Muscle of leg (tissue), 11 donors: Measurements from ENCODE around the gene BRCA1. TPM values are rescaled to one million over a fixed set of nuclear protein-coding genes. Genes with fewer than 3 reads are reported as not detected.
"Not testable (repeated sequence)": the region's sequence is repeated elsewhere in the genome, so short reads cannot be mapped to it uniquely, and the experiment has no call there.

Source experiments
- DNase-seq: peaks from one replicate; pipeline ENCODE4 v3.0.0; 2013
- H3K27ac ChIP-seq: one replicate; pipeline ENCODE4 v1.5.1; 2013; ENCODE audit warnings: mild to moderate bottlenecking, low read length, control low read depth
- H3K27me3 ChIP-seq: one replicate; pipeline ENCODE4 v1.6.1; 2013; ENCODE audit warnings: low read length; ENCODE audit not compliant: control insufficient read depth, insufficient read depth
- H3K36me3 ChIP-seq: one replicate; pipeline ENCODE4 v1.6.1; 2013; ENCODE audit warnings: low read length; ENCODE audit not compliant: control insufficient read depth, insufficient read depth
- H3K4me1 ChIP-seq: one replicate; pipeline ENCODE4 v1.6.1; 2013; ENCODE audit warnings: low read length; ENCODE audit not compliant: control insufficient read depth, insufficient read depth
- H3K4me3 ChIP-seq: one replicate; pipeline ENCODE4 v1.5.1; 2013; ENCODE audit warnings: low read length, control low read depth
- H3K9me3 ChIP-seq: replicated peaks from 2 replicates; pipeline ENCODE4 v1.6.1; 2013; ENCODE audit warnings: low read depth, low read length; ENCODE audit not compliant: control insufficient read depth
- WGBS: methylation state at CpG from one replicate; pipeline ENCODE4 v1.1.5; 2013; ENCODE audit warnings: missing lambda C conversion rate; ENCODE audit not compliant: insufficient coverage; 5-methylcytosine and 5-hydroxymethylcytosine counted together
- polyA plus RNA-seq, 8 donors: library from polyadenylated mRNA; unstranded; fragments of 120-200 nt; gene quantifications; one replicate each; pipeline versions ENCODE4 v1.2.1 to v1.2.3, GENCODE V29; 2013; ENCODE audit warnings: inconsistent platforms in 1 of 8, low replicate concordance in 1 of 8; ENCODE audit not compliant: insufficient read length in 8 of 8, insufficient read depth in 1 of 8
- total RNA-seq: library from RNA; stranded (reverse); fragments of 120-200 nt; gene quantifications from one replicate; pipeline ENCODE4 v1.2.4, GENCODE V29; 2013

The BRCA1 gene
- total and polyA plus RNA-seq, 9 donors: 8.1 to 12.3 (median 9.1) TPM

- Histone ChIP-seq H3K9me3 (no peaks in the 10 kb centered on the region), H3K36me3 (peaks cover 27% of the 10 kb centered on the region), H3K27ac (peak within 1 kb of the TSS; percentile 97), H3K4me1 (peaks cover 8% of the 10 kb centered on the region), H3K27me3 (no peaks in the 10 kb centered on the region), H3K4me3 (peak within 1 kb of the TSS; percentile 83)
- 30% methylated on average over 14 of the region's 18 CpGs for WGBS
- DNase-seq: peak; percentile 92
Measured at GRCh38 chr17:43006639-43007551, 118.3 kb downstream of the BRCA1 start, which contains the start of gene IFI35. TSS of gene IFI35 (plus strand) at chr17:43006784. CDS start at chr17:43006948, 164 bp downstream.

DNA sequence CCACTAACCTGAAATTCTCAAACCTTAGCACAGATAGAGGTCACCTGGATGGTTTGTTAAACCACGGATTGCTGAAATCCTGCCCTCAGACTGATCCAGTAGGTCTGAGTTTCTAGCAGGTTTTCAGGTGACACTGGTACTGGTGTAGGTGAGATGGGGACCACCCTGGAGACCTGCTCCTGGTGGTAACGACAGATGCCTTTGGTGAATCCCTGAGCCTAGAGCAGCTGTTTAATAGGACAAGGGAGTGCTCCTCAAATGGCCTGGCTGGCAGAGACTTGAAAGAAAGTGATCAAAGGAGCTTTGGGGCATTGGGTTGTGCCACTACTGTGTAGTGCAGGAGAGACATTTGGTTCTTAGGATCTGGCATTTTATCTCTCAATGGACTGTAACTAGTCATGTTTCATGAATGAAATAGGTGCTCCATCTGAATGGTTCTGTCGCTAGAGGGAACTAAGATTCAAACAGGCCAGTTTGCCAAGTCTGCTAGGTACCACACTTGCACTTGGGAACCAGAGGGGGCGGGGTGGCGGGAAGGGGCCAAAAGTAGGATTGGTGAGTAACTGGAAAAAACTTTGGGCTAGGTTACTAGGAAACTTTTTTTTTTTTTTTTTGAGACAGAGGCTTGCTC, 121.5 kb downstream of the BRCA1 start:
- peaks cover 51% of the 10 kb centered on the region for H3K36me3 ChIP-seq
- no peak overlapping the region for H3K4me3 ChIP-seq
- H3K27ac ChIP-seq: no peak overlapping the region
- no peaks in the 10 kb centered on the region for H3K27me3 ChIP-seq
- 90% methylated on average over 4 of the region's 5 CpGs for WGBS
- no peak for DNase-seq
- H3K4me1 ChIP-seq: peaks cover 17% of the 10 kb centered on the region
- no peaks in the 10 kb centered on the region for H3K9me3 ChIP-seq

DNA sequence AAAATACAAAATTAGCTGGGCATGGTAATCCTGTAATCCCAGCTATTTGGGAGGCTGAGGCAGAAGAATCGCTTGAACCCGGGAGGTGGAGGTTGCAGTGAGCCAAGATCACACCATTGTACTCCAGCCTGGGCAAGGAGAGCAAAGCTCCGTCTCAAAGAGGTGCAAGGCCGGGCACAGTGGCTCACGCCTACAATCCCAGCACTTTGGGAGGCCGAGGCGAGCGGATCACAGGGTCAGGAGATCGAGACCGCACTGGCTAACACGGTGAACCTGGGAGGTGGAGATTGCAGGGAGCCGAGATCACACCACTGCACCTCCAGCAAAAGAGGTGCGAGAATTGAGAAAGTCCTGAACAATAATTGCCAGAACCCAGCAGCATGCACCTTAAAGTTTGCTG, 124.3 kb downstream of the BRCA1 start:
- H3K27me3 ChIP-seq, DNase-seq, H3K9me3 ChIP-seq, H3K27ac ChIP-seq, H3K4me3 ChIP-seq: not testable (repeated sequence)
- H3K4me1 ChIP-seq: peaks cover 16% of the 10 kb centered on the region
- H3K36me3 ChIP-seq: peaks cover 51% of the 10 kb centered on the region
- WGBS: 93% methylated on average over 13 of the region's 13 CpGs

DNA sequence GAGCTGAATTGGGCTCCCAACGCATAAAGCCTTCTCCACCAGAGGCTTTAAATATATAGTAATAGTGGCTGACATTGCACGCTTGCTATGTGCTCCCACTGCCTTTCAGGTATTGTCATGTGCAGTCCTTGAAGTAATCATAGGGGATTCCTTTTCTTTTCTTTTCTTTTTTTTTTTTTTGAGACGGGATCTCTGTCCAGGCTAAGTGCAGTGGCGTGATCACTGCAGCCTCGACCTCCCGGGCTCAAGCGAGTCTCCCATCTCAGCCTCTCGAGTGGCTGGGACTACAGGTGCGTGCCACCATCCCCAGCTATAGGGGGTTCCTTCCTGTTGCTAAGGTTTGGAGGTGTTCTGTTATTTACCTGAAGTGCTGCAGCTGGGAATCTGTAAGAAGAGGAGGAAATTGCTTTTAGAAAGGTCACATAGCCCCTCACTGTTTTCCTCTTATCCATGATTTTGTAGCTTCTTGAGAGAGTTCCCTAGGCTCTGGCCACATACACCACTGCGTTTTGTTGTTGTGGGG, 126.1 kb downstream of the BRCA1 start:
- Histone ChIP-seq H3K4me3 (peak overlapping the region; percentile 99), H3K36me3 (peaks cover 46% of the 10 kb centered on the region), H3K4me1 (peaks cover 16% of the 10 kb centered on the region), H3K9me3 (no peaks in the 10 kb centered on the region), H3K27ac (peak overlapping the region; percentile 98), H3K27me3 (no peaks in the 10 kb centered on the region)
- no peak for DNase-seq
- WGBS: 10% methylated on average over 4 of the region's 10 CpGs

DNA sequence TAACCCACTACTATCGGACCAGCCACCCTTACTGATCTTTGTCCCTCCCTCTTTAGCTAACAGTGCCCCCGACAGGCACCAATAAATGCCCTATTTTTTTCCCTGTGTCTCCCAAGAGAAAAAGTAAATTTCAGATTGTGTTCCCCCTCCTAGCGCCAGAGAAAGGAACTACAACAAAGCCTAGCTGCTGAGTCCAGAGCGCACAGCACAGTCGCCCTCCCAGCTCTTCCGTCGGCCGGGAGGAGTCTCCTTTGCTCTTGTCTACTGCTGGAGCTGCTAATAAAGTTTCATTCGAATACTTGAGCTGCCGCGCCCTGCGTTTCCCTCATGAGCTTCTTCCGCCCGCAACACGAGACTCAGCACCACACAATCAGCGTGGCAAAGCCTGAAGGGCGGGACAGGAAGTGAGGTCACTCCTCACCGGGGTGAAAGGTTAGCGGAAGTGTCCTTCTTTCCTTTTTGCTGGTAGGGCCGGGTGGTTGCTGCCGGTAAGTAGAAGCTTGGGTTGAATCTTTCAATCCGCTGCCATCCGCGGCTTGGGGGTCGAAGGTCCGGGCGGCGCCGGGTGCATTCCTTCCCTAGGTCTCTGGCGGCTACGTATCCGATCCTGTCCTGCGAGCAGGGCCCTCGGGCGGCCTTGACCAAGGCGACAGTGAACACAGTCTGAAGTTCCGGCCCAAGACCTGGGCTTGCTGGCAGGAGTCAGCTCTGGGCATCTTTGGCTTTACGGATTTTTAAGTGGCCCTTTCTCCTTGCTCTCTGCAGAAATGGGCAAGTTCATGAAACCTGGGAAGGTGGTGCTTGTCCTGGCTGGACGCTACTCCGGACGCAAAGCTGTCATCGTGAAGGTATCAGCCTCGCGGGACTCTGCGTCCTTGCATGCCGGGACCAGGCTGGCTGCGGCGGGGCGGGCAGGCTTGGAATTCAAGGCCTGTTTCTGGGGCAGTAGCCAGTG, 126.9 kb downstream of the BRCA1 start, which contains the start of gene RPL27:
Gene RPL27 (plus strand): TSS at position 436 of the 955 bp plus-strand sequence. CDS start 332 bp downstream, at position 768.
- Histone ChIP-seq H3K4me1 (peaks cover 16% of the 10 kb centered on the region), H3K27ac (peak within 1 kb of the TSS; percentile 98), H3K36me3 (peaks cover 40% of the 10 kb centered on the region), H3K9me3 (no peaks in the 10 kb centered on the region), H3K27me3 (no peaks in the 10 kb centered on the region), H3K4me3 (peak within 1 kb of the TSS; percentile 99)
- DNase-seq: peak; percentile 100
- WGBS: 1% methylated on average over 41 of the region's 49 CpGs

DNA sequence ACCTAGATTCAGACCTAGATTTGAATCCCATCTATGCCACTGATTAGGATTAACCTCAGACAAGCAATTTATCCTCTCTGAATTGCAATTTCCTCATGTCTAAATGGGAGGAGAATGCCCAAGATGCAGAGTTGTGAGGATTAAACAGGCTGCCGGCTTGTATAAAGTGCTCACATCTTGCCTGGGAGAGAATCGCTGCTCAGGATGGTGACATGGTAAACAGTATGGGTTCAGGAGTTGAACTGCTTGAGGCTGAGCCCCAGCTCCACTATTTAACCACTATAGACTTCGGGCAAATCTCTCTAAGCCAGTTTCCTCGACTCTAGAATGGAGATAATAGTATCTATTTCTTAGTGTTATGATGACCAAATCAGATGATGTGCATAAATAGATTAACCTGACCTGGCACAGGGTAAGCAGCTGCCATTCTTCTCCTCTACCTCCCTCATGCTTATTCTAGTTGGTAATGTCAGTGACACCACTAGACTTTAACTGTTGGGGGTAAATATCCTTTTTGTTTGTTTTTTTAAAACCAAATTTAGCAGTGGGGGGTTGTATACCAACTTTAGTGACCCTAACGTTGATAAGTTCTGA, 127.7 kb downstream of the BRCA1 start:
- Histone ChIP-seq H3K4me1 (peaks cover 16% of the 10 kb centered on the region), H3K27me3 (no peaks in the 10 kb centered on the region), H3K4me3 (peak overlapping the region; percentile 32), H3K36me3 (peaks cover 35% of the 10 kb centered on the region), H3K9me3 (no peaks in the 10 kb centered on the region), H3K27ac (peak overlapping the region; percentile 98)
- WGBS: no CpG with 5 or more reads among the region's 5 CpGs
- no peak for DNase-seq

Other genes starting within 250 kb of the BRCA1 start
- gene G6PC1, start 224.6 kb downstream of the BRCA1 start, total RNA-seq: not detected
- gene G6PC1, start 224.6 kb downstream of the BRCA1 start, polyA plus RNA-seq: under 1 TPM in 3 of 8 donors, not detected in 5; 0.08 to 0.43 (median 0.26) TPM
- 35.4 TPM for gene AARSD1, start 160.9 kb downstream of the BRCA1 start, total RNA-seq
- gene AARSD1, start 160.9 kb downstream of the BRCA1 start, polyA plus RNA-seq: 10 to 100 TPM; 46.5 to 67.1 (median 56.1) TPM
- 37.3 TPM for gene PTGES3L, start 145.3 kb downstream of the BRCA1 start, total RNA-seq
- gene PTGES3L, start 145.3 kb downstream of the BRCA1 start, polyA plus RNA-seq: 10 to 100 TPM; 37.5 to 81.2 (median 63.0) TPM
- 5.3 TPM for gene RUNDC1, start 144.8 kb downstream of the BRCA1 start, total RNA-seq
- gene RUNDC1, start 144.8 kb downstream of the BRCA1 start, polyA plus RNA-seq: 1 to 10 TPM; 7.3 to 8.3 (median 7.6) TPM
- 3,028 TPM for gene RPL27, start 126.9 kb downstream of the BRCA1 start, total RNA-seq
- 1,000 to 10,000 TPM; 2,184 to 2,871 (median 2,448) TPM for gene RPL27, start 126.9 kb downstream of the BRCA1 start, polyA plus RNA-seq
- 7.6 TPM for gene IFI35, start 118.6 kb downstream of the BRCA1 start, total RNA-seq
- 10 to 100 TPM in 1 of 8 donors, 1 to 10 TPM in 7; 4.5 to 11.1 (median 6.5) TPM for gene IFI35, start 118.6 kb downstream of the BRCA1 start, polyA plus RNA-seq
- 50.4 TPM for gene VAT1, start 103.0 kb downstream of the BRCA1 start, total RNA-seq
- gene VAT1, start 103.0 kb downstream of the BRCA1 start, polyA plus RNA-seq: 10 to 100 TPM; 59.3 to 95.3 (median 77.3) TPM
- gene RND2, start 100.1 kb downstream of the BRCA1 start, total RNA-seq: 0.35 TPM
- 1 to 10 TPM in 3 of 8 donors, under 1 TPM in 5; 0.48 to 1.2 (median 0.83) TPM for gene RND2, start 100.1 kb downstream of the BRCA1 start, polyA plus RNA-seq
- gene NBR1, start 45.9 kb upstream of the BRCA1 start, total RNA-seq: 46.8 TPM
- 10 to 100 TPM; 47.0 to 64.5 (median 54.1) TPM for gene NBR1, start 45.9 kb upstream of the BRCA1 start, polyA plus RNA-seq
- 7.8 TPM for gene TMEM106A, start 86.5 kb upstream of the BRCA1 start, total RNA-seq
- gene TMEM106A, start 86.5 kb upstream of the BRCA1 start, polyA plus RNA-seq: 10 to 100 TPM in 1 of 8 donors, 1 to 10 TPM in 7; 5.9 to 10.4 (median 7.8) TPM
- not detected for gene CCDC200, start 103.3 kb upstream of the BRCA1 start, total RNA-seq
- 10 to 100 TPM in 2 of 8 donors, 1 to 10 TPM in 6; 3.2 to 13.1 (median 7.3) TPM for gene CCDC200, start 103.3 kb upstream of the BRCA1 start, polyA plus RNA-seq
- gene RNU2-1, start 108.6 kb upstream of the BRCA1 start, total RNA-seq: not detected
- 1 to 10 TPM in 3 of 8 donors, not detected in 5; 1.1 to 2.6 (median 2.5) TPM for gene RNU2-1, start 108.6 kb upstream of the BRCA1 start, polyA plus RNA-seq